ENCODE results near the gene RAC2. TPM values are rescaled to one million over a fixed set of nuclear protein-coding genes. Genes with fewer than 3 reads are reported as not detected.

RAC2 gene
- total RNA-seq, 1 donor from 2014 or later = not detected

DNA sequence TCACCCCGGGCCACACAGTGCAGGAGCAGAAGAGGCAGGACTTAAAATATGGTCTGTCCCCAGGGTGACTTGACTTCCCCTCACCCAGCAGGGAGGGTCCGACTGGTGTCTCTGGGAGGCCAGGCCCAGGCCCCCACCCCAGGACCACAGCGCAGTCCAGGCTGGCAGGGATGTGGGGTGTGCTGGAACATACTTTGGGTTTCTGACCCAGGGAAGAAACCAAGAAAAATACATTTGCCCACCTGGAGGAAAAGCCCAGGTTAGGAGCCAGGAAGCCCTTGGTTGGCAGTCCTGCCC lies 61.2 kb downstream of the RAC2 start:
- peak; percentile 5 for DNase-seq
- Mint-ChIP-seq H3K4me3 (ENCODE audit: unreplicated experiment) (no peak overlapping the region), H3K9me3 (ENCODE audit: unreplicated experiment) (peaks cover 4% of the 10 kb centered on the region), H3K36me3 (ENCODE audit: unreplicated experiment) (no peaks in the 10 kb centered on the region), H3K27me3 (ENCODE audit: unreplicated experiment) (peaks cover 3% of the 10 kb centered on the region), H3K27ac (ENCODE audit: unreplicated experiment) (no peak overlapping the region), H3K4me1 (ENCODE audit: low read depth, unreplicated experiment) (peaks cover 4% of the 10 kb centered on the region)
- TF ChIP-seq, protein P1, sequence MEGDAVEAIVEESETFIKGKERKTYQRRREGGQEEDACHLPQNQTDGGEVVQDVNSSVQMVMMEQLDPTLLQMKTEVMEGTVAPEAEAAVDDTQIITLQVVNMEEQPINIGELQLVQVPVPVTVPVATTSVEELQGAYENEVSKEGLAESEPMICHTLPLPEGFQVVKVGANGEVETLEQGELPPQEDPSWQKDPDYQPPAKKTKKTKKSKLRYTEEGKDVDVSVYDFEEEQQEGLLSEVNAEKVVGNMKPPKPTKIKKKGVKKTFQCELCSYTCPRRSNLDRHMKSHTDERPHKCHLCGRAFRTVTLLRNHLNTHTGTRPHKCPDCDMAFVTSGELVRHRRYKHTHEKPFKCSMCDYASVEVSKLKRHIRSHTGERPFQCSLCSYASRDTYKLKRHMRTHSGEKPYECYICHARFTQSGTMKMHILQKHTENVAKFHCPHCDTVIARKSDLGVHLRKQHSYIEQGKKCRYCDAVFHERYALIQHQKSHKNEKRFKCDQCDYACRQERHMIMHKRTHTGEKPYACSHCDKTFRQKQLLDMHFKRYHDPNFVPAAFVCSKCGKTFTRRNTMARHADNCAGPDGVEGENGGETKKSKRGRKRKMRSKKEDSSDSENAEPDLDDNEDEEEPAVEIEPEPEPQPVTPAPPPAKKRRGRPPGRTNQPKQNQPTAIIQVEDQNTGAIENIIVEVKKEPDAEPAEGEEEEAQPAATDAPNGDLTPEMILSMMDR (IDR thresholded peaks at IDR 0.05; ENCODE audit: partially characterized antibody, unreplicated experiment) = no peak

DNA sequence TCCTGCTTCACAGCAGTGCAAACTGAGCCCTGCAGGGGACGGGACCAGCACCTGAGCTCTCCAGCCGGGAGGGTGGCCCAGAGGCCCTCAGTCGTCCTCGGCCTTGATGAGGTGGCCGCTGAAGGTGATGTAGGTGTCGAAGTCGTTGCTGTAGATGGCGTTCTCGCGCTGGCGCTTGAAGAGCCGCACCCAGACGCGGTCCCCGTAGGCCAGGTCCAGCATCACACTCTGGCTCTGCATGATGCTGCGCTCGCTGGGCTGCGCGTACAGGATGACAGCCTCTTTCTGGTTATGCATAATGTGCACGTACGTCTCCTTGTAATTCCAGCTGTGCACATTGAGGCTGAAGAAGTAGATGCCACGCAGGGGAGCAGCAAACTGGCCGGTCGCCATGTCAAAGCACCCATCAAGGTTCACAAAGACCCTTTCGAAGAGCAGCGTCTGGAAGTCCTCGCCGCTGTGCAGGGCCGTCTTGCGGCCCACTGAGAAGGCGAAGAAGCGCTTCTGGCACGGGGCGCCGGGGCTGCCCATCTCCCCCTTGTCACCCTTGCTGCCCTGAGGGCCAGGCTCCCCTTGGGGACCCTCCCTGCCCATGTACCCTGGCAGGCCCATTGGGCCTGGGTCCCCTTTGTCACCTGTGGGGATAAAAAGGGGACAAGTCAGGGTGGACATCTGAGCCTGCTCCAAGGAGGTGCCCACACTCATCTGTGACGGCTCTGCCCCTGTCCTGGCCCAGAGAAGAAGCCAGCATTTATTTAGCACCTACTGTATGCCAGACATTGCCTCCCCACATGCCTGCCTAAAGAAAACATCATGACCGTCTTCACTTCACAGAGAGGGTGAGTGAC lies 61.7 kb downstream of the RAC2 start:
- Mint-ChIP-seq H3K9me3 (ENCODE audit: unreplicated experiment) (peaks cover 6% of the 10 kb centered on the region), H3K36me3 (ENCODE audit: unreplicated experiment) (no peaks in the 10 kb centered on the region), H3K4me1 (ENCODE audit: low read depth, unreplicated experiment) (peaks cover 4% of the 10 kb centered on the region), H3K27me3 (ENCODE audit: unreplicated experiment) (peaks cover 1% of the 10 kb centered on the region), H3K27ac (ENCODE audit: unreplicated experiment) (no peak overlapping the region), H3K4me3 (ENCODE audit: unreplicated experiment) (no peak overlapping the region)
- TF ChIP-seq, protein P1 (IDR thresholded peaks at IDR 0.05; ENCODE audit: partially characterized antibody, unreplicated experiment) = no peak
- DNase-seq = peak; percentile 10

DNA sequence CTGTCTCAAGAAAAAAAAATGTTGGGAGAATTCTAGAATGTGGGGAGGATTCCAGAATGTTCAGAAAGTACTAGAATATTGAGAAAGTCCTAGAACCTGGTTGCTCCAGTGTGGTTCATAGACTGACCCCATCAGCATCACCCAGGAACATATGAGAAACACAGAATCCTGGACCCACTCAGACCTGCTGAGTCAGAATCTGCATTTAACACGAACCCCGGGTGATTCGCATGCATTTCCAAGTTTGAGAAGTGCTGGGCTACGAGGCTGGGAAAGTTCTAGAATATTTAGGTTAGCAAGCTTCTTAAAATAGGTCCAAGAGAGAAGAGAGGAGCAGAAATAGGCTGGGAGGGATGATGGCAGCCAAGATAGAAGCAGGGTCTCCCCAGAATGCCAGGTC lies 62.4 kb downstream of the RAC2 start:
- DNase-seq = no peak
- no peak overlapping the region for H3K27ac Mint-ChIP-seq (ENCODE audit: unreplicated experiment)
- peaks cover 4% of the 10 kb centered on the region for H3K4me1 Mint-ChIP-seq (ENCODE audit: low read depth, unreplicated experiment)
- no peak overlapping the region for H3K4me3 Mint-ChIP-seq (ENCODE audit: unreplicated experiment)
- H3K9me3 Mint-ChIP-seq (ENCODE audit: unreplicated experiment) = peaks cover 6% of the 10 kb centered on the region
- TF ChIP-seq, protein P1 (IDR thresholded peaks at IDR 0.05; ENCODE audit: partially characterized antibody, unreplicated experiment) = no peak
- peaks cover 1% of the 10 kb centered on the region for H3K27me3 Mint-ChIP-seq (ENCODE audit: unreplicated experiment)
- H3K36me3 Mint-ChIP-seq (ENCODE audit: unreplicated experiment) = no peaks in the 10 kb centered on the region

DNA sequence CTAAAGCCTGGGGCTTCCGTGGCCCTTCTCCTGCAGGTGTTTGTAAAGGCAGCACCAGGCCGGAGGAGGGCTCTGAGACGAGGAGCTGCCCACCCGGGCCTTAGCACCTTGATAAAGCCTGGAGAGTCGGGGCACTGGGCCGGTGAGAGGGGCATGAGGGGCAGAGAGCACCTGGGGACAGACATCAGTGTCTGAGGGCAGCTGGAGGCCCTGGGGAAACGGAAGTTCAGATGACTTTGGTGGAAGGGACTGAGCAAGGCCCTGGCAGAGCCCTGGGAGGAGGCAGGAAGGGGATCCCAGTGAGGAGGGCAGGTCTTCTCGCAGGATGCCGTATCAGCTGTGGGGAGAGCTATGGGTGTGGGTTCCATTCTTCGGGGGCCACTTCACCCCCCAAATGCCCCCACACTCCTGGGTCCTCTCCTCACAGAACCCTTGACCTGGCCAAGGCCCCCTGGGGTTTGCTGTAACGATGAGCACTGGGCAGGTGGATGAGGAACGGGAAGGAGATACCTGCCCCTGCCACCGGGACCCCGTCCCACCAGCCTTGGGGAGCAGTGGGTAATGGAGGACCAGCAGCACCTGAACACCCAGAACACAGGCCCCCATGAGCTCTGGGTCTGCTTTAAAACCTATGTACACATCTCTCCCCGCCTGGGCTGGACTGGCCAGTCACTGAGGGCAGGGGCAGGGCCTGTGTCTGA lies 63.4 kb downstream of the RAC2 start:
- Mint-ChIP-seq H3K36me3 (ENCODE audit: unreplicated experiment) (no peaks in the 10 kb centered on the region), H3K9me3 (ENCODE audit: unreplicated experiment) (peaks cover 3% of the 10 kb centered on the region), H3K27me3 (ENCODE audit: unreplicated experiment) (peaks cover 4% of the 10 kb centered on the region), H3K4me3 (ENCODE audit: unreplicated experiment) (no peak overlapping the region), H3K27ac (ENCODE audit: unreplicated experiment) (no peak overlapping the region), H3K4me1 (ENCODE audit: low read depth, unreplicated experiment) (peaks cover 4% of the 10 kb centered on the region)
- TF ChIP-seq, protein P1 (IDR thresholded peaks at IDR 0.05; ENCODE audit: partially characterized antibody, unreplicated experiment) = no peak
- peak; percentile 9 for DNase-seq
